A172 (cell line): ENCODE data around the gene SCN4A. TPM values are rescaled to one million over a fixed set of nuclear protein-coding genes. Genes with fewer than 3 reads are reported as not detected.

Experiments
- total RNA-seq: library from RNA; depleted of rRNA; stranded (reverse); fragments of >200 nt; shearing (Covaris generic); gene quantifications from 2 replicates; pipeline ENCODE4 v1.2.3, GENCODE V29; 2014; rRNA removed

SCN4A gene
- total RNA-seq, 1 experiment from 2014 or later, result not detected

Other genes starting within 250 kb of the SCN4A start
- gene STRADA, start 231.1 kb downstream of the SCN4A start, total RNA-seq, result 25.2 and 28.8 TPM in 2 replicates
- 59.7 and 78.3 TPM in 2 replicates for gene CCDC47, start 199.3 kb downstream of the SCN4A start, total RNA-seq
- gene DDX42, start 198.7 kb downstream of the SCN4A start, total RNA-seq, result 64.8 and 65.6 TPM in 2 replicates
- gene PSMC5, start 145.5 kb downstream of the SCN4A start, total RNA-seq, result 51.2 and 69.5 TPM in 2 replicates
- 48.0 and 50.6 TPM in 2 replicates for gene FTSJ3, start 145.3 kb downstream of the SCN4A start, total RNA-seq
- gene SMARCD2, start 130.2 kb downstream of the SCN4A start, total RNA-seq, result 114 and 138 TPM in 2 replicates
- not detected in 2 replicates for gene CSH2, start 99.2 kb downstream of the SCN4A start, total RNA-seq
- gene GH2, start 91.0 kb downstream of the SCN4A start, total RNA-seq, result not detected in 2 replicates
- not detected in 2 replicates for gene CSH1, start 76.3 kb downstream of the SCN4A start, total RNA-seq
- gene CSHL1, start 61.7 kb downstream of the SCN4A start, total RNA-seq, result not detected in 2 replicates
- not detected in 2 replicates for gene GH1, start 54.1 kb downstream of the SCN4A start, total RNA-seq
- 0.10 and 0.72 TPM in 2 replicates for gene CD79B, start 40.6 kb downstream of the SCN4A start, total RNA-seq
- gene PRR29, start 25.4 kb upstream of the SCN4A start, total RNA-seq, result 0.31 and 0.76 TPM in 2 replicates
- gene ICAM2, start 47.7 kb upstream of the SCN4A start, total RNA-seq, result 0.17 and 0.22 TPM in 2 replicates
- 2.1 and 2.4 TPM in 2 replicates for gene ERN1, start 157.2 kb upstream of the SCN4A start, total RNA-seq